Spleen (tissue), 7 donors: ENCODE data around the gene KDM3B.

ENCODE experiments used
- CTCF ChIP-seq, 11 experiments: fragments of 200-600 bp in 7 of 11; fragments of 450-650 bp in 4 of 11; sonication (generic) in 4 of 11; IDR thresholded peaks in 8 of 11; conservative IDR thresholded peaks in 3 of 11; 1 replicate in 7 of 11; 2 replicates in 4 of 11; pipeline versions ENCODE4 v1.4.0 to v1.8.0; 2016 to 2021; ENCODE audit warnings: antibody characterized with exemption in 11 of 11, inconsistent platforms in 4 of 11, mild to moderate bottlenecking in 1 of 11
- POLR2A ChIP-seq, 3 donors: fragments of 450-650 bp; IDR thresholded peaks; one replicate each; pipeline ENCODE4 v1.5.1; 2017; ENCODE audit warnings: antibody characterized with exemption in 3 of 3, mild to moderate bottlenecking in 1 of 3
- POLR2AphosphoS5 ChIP-seq, 3 donors: sonication (generic); formaldehyde crosslinking; IDR thresholded peaks; one replicate each; pipeline ENCODE4 v1.5.1; 2017; ENCODE audit warnings: antibody characterized with exemption in 3 of 3
- donor health status: DM: no; HTN: no; CAD: no; lungs with moderate emphysema.
- donor health status: DM: no; HTN: no; CAD: no.
- donor health status: DM: no; HTN: no; CAD: no.

- TF ChIP-seq POLR2AphosphoS5 (IDR thresholded peaks at IDR 0.05) (no peak), CTCF (IDR thresholded peaks at IDR 0.05 in 8 of 11, conservative IDR thresholded peaks at IDR 0.05 in 3 of 11) (no peak), POLR2A (IDR thresholded peaks at IDR 0.05) (no peak)
Observed at GRCh38 chr5:138458856-138459255, 106.4 kb downstream of the KDM3B start.
